Caco-2 (cell line): ENCODE results near the gene LYRM1. TPM values are rescaled to one million over a fixed set of nuclear protein-coding genes. Genes with fewer than 3 reads are reported as not detected.

ENCODE experiments used
- BruUV-seq: library from RNA; stranded (reverse); fragments of 400-500 nt; replicated peaks from 2 replicates; lab custom pipeline; 2021; lab: Mats Ljungman, UMichigan
- CTCF ChIA-PET: fragments of 300-600 bp; sonication (Branson Sonifier 250); formaldehyde crosslinking; loops from one replicate; lab custom pipeline; 2022; ENCODE audit warnings: antibody characterized with exemption; lab: Charles Lee
- POLR2A ChIA-PET: fragments of 300-600 bp; sonication (Branson Sonifier 250); formaldehyde crosslinking; loops from one replicate; lab custom pipeline; 2022; ENCODE audit warnings: antibody characterized with exemption; lab: Charles Lee
- DNase-seq, 2 experiments: peaks; one replicate each; pipeline versions ENCODE4 v3.0.0 to v3.0.0-alpha.2; 2020 to 2022
- H3K27me3 ChIP-seq: replicated peaks from 2 replicates; pipeline ENCODE4 v1.6.0; 2011; ENCODE audit warnings: low read length; ENCODE audit not compliant: control insufficient read depth, insufficient read depth
- H3K36me3 ChIP-seq: 2 replicates; pipeline ENCODE4 v1.5.1; 2011; ENCODE audit warnings: low read length; ENCODE audit not compliant: control insufficient read depth, insufficient read depth
- H3K4me1 ChIP-seq: fragments of 250-450 bp; sonication (Bioruptor Pico); 2 replicates; pipeline ENCODE4 v1.5.1; 2020; ENCODE audit warnings: mild to moderate bottlenecking
- H3K4me3 ChIP-seq: 2 replicates; pipeline ENCODE4 v1.5.1; 2011; ENCODE audit warnings: low read depth, mild to moderate bottlenecking, control low read depth, low read length
- H3K9me3 ChIP-seq: fragments of 250-450 bp; sonication (Bioruptor Pico); 2 replicates; pipeline ENCODE4 v1.5.1; 2020; ENCODE audit warnings: mild to moderate bottlenecking, moderate library complexity
- H3K27ac Mint-ChIP-seq: one replicate; pipeline ENCODE4 v1.8.0; 2022; ENCODE audit warnings: mixed read lengths; ENCODE audit not compliant: unreplicated experiment
- H3K27me3 Mint-ChIP-seq: one replicate; pipeline ENCODE4 v1.8.0; 2022; ENCODE audit warnings: mixed read lengths; ENCODE audit not compliant: insufficient read depth, unreplicated experiment
- H3K36me3 Mint-ChIP-seq: one replicate; pipeline ENCODE4 v1.8.0; 2022; ENCODE audit warnings: mild to moderate bottlenecking, mixed read lengths; ENCODE audit not compliant: insufficient read depth, unreplicated experiment
- H3K4me1 Mint-ChIP-seq: one replicate; pipeline ENCODE4 v1.8.0; 2022; ENCODE audit warnings: low read depth, mixed read lengths; ENCODE audit not compliant: unreplicated experiment
- H3K4me3 Mint-ChIP-seq: one replicate; pipeline ENCODE4 v1.8.0; 2022; ENCODE audit warnings: mild to moderate bottlenecking, moderate library complexity, mixed read lengths; ENCODE audit not compliant: unreplicated experiment
- H3K9me3 Mint-ChIP-seq: one replicate; pipeline ENCODE4 v1.8.0; 2022; ENCODE audit warnings: mixed read lengths; ENCODE audit not compliant: unreplicated experiment
- CTCF ChIP-seq, 2 experiments: fragments of 200-600 bp in 1 of 2; IDR thresholded peaks; 1 replicate in 1 of 2; 2 replicates in 1 of 2; pipeline versions ENCODE4 v1.5.1 to v1.8.0; 2011 to 2022; ENCODE audit warnings: antibody characterized with exemption in 1 of 2, control low read depth in 1 of 2, inconsistent platforms in 1 of 2, low read depth in 1 of 2, low read length in 1 of 2, mild to moderate bottlenecking in 1 of 2, moderate library complexity in 1 of 2; ENCODE audit not compliant: insufficient read depth in 1 of 2, severe bottlenecking in 1 of 2, unreplicated experiment in 1 of 2
- intact Hi-C: fragments of 100-400 bp; cut with micrococcal nuclease; formaldehyde crosslinking; loops from one replicate; pipeline ENCODE4 v1.10.0; 2022; ENCODE audit not compliant: unreplicated experiment
- total RNA-seq: library from RNA; stranded (reverse); gene quantifications from 2 replicates; pipeline ENCODE4 v1.2.3, GENCODE V29; 2022

LYRM1 gene
- total RNA-seq, 1 experiment from 2014 or later: 46.1 TPM

GRCh38 chr16:20948444-20948843, 47.9 kb downstream of the LYRM1 start:
- Histone ChIP-seq H3K36me3 (no peaks in the 10 kb centered on the region), H3K4me3 (no peak overlapping the region), H3K4me1 (peaks cover 13% of the 10 kb centered on the region), H3K27me3 (no peaks in the 10 kb centered on the region), H3K9me3 (no peaks in the 10 kb centered on the region)
- no peak for DNase-seq
- TF ChIP-seq CTCF (IDR thresholded peaks at IDR 0.05; ENCODE audit: insufficient read depth in 1 of 2, low read depth in 1 of 2, low read length in 1 of 2, severe bottlenecking in 1 of 2, unreplicated experiment in 1 of 2): no peak
- H3K27me3 Mint-ChIP-seq: no peaks in the 10 kb centered on the region
- peaks cover 20% of the 10 kb centered on the region for H3K4me1 Mint-ChIP-seq
- BruUV-seq: no TSS peak
- CTCF ChIA-PET: no interaction called here
- intact Hi-C loops: no loop called here
- no peak overlapping the region for H3K4me3 Mint-ChIP-seq
- POLR2A ChIA-PET: interaction anchor here (0.5 kb wide), 1 partner anchor 142 kb away, joined by 4 read pairs; the partner anchor contains the start of genes ERI2 and REXO5
- H3K36me3 Mint-ChIP-seq: no peaks in the 10 kb centered on the region
- no peak overlapping the region for H3K27ac Mint-ChIP-seq
- no peaks in the 10 kb centered on the region for H3K9me3 Mint-ChIP-seq

GRCh38 chr16:20949660-20950059, 49.1 kb downstream of the LYRM1 start:
- Mint-ChIP-seq H3K36me3 (no peaks in the 10 kb centered on the region), H3K27ac (no peak overlapping the region), H3K4me1 (peaks cover 20% of the 10 kb centered on the region), H3K9me3 (no peaks in the 10 kb centered on the region), H3K27me3 (no peaks in the 10 kb centered on the region), H3K4me3 (no peak overlapping the region)
- no peak for DNase-seq
- no peaks in the 10 kb centered on the region for H3K36me3 ChIP-seq
- no peak for TF ChIP-seq CTCF (IDR thresholded peaks at IDR 0.05; ENCODE audit: insufficient read depth in 1 of 2, low read depth in 1 of 2, low read length in 1 of 2, severe bottlenecking in 1 of 2, unreplicated experiment in 1 of 2)
- ChIA-PET POLR2A (no interaction called here), CTCF (no interaction called here)
- no peak overlapping the region for H3K4me3 ChIP-seq
- no peaks in the 10 kb centered on the region for H3K9me3 ChIP-seq
- no peaks in the 10 kb centered on the region for H3K27me3 ChIP-seq
- BruUV-seq: no TSS peak
- intact Hi-C loops: loop anchor here (5.0 kb wide), 2 partner anchors 47 to 97 kb away; partner anchors contain the start of genes DCUN1D3 and LYRM1
- peaks cover 13% of the 10 kb centered on the region for H3K4me1 ChIP-seq

GRCh38 chr16:20950294-20950693, 49.7 kb downstream of the LYRM1 start:
- Histone ChIP-seq H3K9me3 (no peaks in the 10 kb centered on the region), H3K27me3 (no peaks in the 10 kb centered on the region), H3K4me3 (no peak overlapping the region), H3K36me3 (no peaks in the 10 kb centered on the region), H3K4me1 (peaks cover 13% of the 10 kb centered on the region)
- Mint-ChIP-seq H3K4me3 (no peak overlapping the region), H3K4me1 (peaks cover 19% of the 10 kb centered on the region), H3K27me3 (no peaks in the 10 kb centered on the region), H3K27ac (no peak overlapping the region), H3K9me3 (no peaks in the 10 kb centered on the region), H3K36me3 (no peaks in the 10 kb centered on the region)
- ChIA-PET CTCF (no interaction called here), POLR2A (no interaction called here)
- TF ChIP-seq CTCF (IDR thresholded peaks at IDR 0.05; ENCODE audit: insufficient read depth in 1 of 2, low read depth in 1 of 2, low read length in 1 of 2, severe bottlenecking in 1 of 2, unreplicated experiment in 1 of 2): no peak
- no TSS peak for BruUV-seq
- intact Hi-C loops: loop anchor here (5.0 kb wide), 2 partner anchors 48 to 98 kb away; partner anchors contain the start of genes DCUN1D3 and LYRM1
- no peak for DNase-seq
